ENCODE results near the gene FOXL3.
"Not testable (repeated sequence)": the region's sequence is repeated elsewhere in the genome, so short reads cannot be mapped to it uniquely, and the experiment has no call there.

Gene FOXL3

GRCh38 chr7:295155-296154 is 5.5 kb downstream of the FOXL3 start:
- Histone ChIP-seq H3K27ac (ENCODE audit: insufficient read depth, low read length, poor library complexity, severe bottlenecking) (no peak overlapping the region), H3K27me3 (replicated peaks; ENCODE audit: control insufficient read depth, insufficient read depth, low read length, poor library complexity, severe bottlenecking) (peaks cover 12% of the 10 kb centered on the region), H3K36me3 (ENCODE audit: control insufficient read depth, insufficient read depth, low read length) (no peaks in the 10 kb centered on the region), H3K9me3 (ENCODE audit: control insufficient read depth, low read length) (no peaks in the 10 kb centered on the region), H3K4me3 (ENCODE audit: insufficient read depth, low read depth, low read length, poor library complexity, severe bottlenecking) (no peak overlapping the region), H3K4me1 (ENCODE audit: control insufficient read depth, insufficient read depth, low read length, poor library complexity, severe bottlenecking) (no peaks in the 10 kb centered on the region)
- DNase-seq = no peak

DNA sequence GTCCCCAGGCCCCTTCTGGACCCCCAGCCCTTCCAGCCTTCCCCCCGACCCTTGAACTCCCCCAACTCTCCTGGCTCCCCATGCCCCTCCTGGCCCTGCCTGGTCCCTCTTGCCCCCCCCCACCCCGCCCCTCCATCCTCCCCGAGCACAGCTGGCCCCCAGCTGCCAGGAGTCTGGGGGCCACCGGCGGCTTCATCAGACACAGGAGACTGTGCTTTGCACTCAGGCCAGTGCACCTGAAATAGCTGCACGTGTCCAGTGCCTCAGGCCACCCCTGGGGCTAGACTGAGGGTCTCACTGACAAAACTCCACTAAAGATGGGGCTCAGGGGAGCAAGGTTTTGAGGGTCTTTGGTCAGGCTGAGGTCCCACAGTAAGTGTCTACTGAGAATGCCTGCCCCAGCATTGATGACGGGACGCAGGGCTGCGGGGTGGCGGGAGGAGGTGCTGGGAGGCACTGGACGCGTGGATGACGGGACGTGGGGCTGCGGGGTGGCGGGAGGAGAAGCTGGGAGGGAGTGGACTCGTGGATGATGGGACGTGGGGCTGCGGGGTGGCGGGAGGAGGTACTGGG is 6.5 kb downstream of the FOXL3 start:
- Histone ChIP-seq H3K4me3 (ENCODE audit: insufficient read depth, low read depth, low read length, poor library complexity, severe bottlenecking) (no peak overlapping the region), H3K9me3 (ENCODE audit: control insufficient read depth, low read length) (no peaks in the 10 kb centered on the region), H3K4me1 (ENCODE audit: control insufficient read depth, insufficient read depth, low read length, poor library complexity, severe bottlenecking) (no peaks in the 10 kb centered on the region), H3K27me3 (replicated peaks; ENCODE audit: control insufficient read depth, insufficient read depth, low read length, poor library complexity, severe bottlenecking) (peaks cover 5% of the 10 kb centered on the region), H3K27ac (ENCODE audit: insufficient read depth, low read length, poor library complexity, severe bottlenecking) (no peak overlapping the region), H3K36me3 (ENCODE audit: control insufficient read depth, insufficient read depth, low read length) (no peaks in the 10 kb centered on the region)
- no peak for DNase-seq

- not testable (repeated sequence) for DNase-seq; H3K9me3 ChIP-seq (ENCODE audit: control insufficient read depth, low read length); H3K4me3 ChIP-seq (ENCODE audit: insufficient read depth, low read depth, low read length, poor library complexity, severe bottlenecking); H3K36me3 ChIP-seq (ENCODE audit: control insufficient read depth, insufficient read depth, low read length); H3K4me1 ChIP-seq (ENCODE audit: control insufficient read depth, insufficient read depth, low read length, poor library complexity, severe bottlenecking); H3K27me3 ChIP-seq (replicated peaks; ENCODE audit: control insufficient read depth, insufficient read depth, low read length, poor library complexity, severe bottlenecking); H3K27ac ChIP-seq (ENCODE audit: insufficient read depth, low read length, poor library complexity, severe bottlenecking)
Observed at GRCh38 chr7:297141-297540, 7.2 kb downstream of the FOXL3 start.

- Histone ChIP-seq H3K36me3 (ENCODE audit: control insufficient read depth, insufficient read depth, low read length) (no peaks in the 10 kb centered on the region), H3K4me3 (ENCODE audit: insufficient read depth, low read depth, low read length, poor library complexity, severe bottlenecking) (no peak overlapping the region), H3K27ac (ENCODE audit: insufficient read depth, low read length, poor library complexity, severe bottlenecking) (no peak overlapping the region), H3K27me3 (replicated peaks; ENCODE audit: control insufficient read depth, insufficient read depth, low read length, poor library complexity, severe bottlenecking) (no peaks in the 10 kb centered on the region), H3K4me1 (ENCODE audit: control insufficient read depth, insufficient read depth, low read length, poor library complexity, severe bottlenecking) (no peaks in the 10 kb centered on the region), H3K9me3 (ENCODE audit: control insufficient read depth, low read length) (no peaks in the 10 kb centered on the region)
- DNase-seq = no peak
Observed at GRCh38 chr7:297611-298374, 7.8 kb downstream of the FOXL3 start.

- no peak overlapping the region for H3K4me3 ChIP-seq (ENCODE audit: insufficient read depth, low read depth, low read length, poor library complexity, severe bottlenecking)
- no peaks in the 10 kb centered on the region for H3K27me3 ChIP-seq (replicated peaks; ENCODE audit: control insufficient read depth, insufficient read depth, low read length, poor library complexity, severe bottlenecking)
- no peak for DNase-seq
- H3K36me3 ChIP-seq (ENCODE audit: control insufficient read depth, insufficient read depth, low read length) = no peaks in the 10 kb centered on the region
- no peaks in the 10 kb centered on the region for H3K4me1 ChIP-seq (ENCODE audit: control insufficient read depth, insufficient read depth, low read length, poor library complexity, severe bottlenecking)
- H3K27ac ChIP-seq (ENCODE audit: insufficient read depth, low read length, poor library complexity, severe bottlenecking) = no peak overlapping the region
- no peaks in the 10 kb centered on the region for H3K9me3 ChIP-seq (ENCODE audit: control insufficient read depth, low read length)
Observed at GRCh38 chr7:298375-298702, 8.4 kb downstream of the FOXL3 start.

DNA sequence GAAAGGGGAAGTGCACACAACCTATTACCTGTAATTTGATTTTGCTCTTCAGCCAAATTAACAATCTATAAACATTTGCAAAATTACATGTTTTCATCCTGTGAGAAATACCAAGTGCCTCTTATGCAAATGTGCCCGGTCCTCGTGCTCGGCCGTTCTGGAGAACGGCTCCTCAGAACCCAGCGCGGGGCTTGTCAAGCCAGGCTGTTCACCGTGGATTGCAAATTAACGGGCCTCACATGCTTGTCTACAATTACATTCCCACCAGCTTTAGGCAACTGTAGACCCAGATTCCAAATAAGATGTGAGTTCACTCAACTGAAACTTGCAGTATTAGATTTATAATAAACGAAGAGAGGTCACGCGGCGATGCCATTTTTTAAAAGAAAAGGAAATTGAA is 8.8 kb downstream of the FOXL3 start:
- H3K4me1 ChIP-seq (ENCODE audit: control insufficient read depth, insufficient read depth, low read length, poor library complexity, severe bottlenecking) = no peaks in the 10 kb centered on the region
- H3K27me3 ChIP-seq (replicated peaks; ENCODE audit: control insufficient read depth, insufficient read depth, low read length, poor library complexity, severe bottlenecking) = no peaks in the 10 kb centered on the region
- no peak for DNase-seq
- H3K4me3 ChIP-seq (ENCODE audit: insufficient read depth, low read depth, low read length, poor library complexity, severe bottlenecking) = no peak overlapping the region
- H3K27ac ChIP-seq (ENCODE audit: insufficient read depth, low read length, poor library complexity, severe bottlenecking) = no peak overlapping the region
- no peaks in the 10 kb centered on the region for H3K36me3 ChIP-seq (ENCODE audit: control insufficient read depth, insufficient read depth, low read length)
- H3K9me3 ChIP-seq (ENCODE audit: control insufficient read depth, low read length) = no peaks in the 10 kb centered on the region

GRCh38 chr7:299169-299568 is 9.2 kb downstream of the FOXL3 start:
- Histone ChIP-seq H3K4me1 (ENCODE audit: control insufficient read depth, insufficient read depth, low read length, poor library complexity, severe bottlenecking) (no peaks in the 10 kb centered on the region), H3K27me3 (replicated peaks; ENCODE audit: control insufficient read depth, insufficient read depth, low read length, poor library complexity, severe bottlenecking) (no peaks in the 10 kb centered on the region), H3K36me3 (ENCODE audit: control insufficient read depth, insufficient read depth, low read length) (no peaks in the 10 kb centered on the region), H3K4me3 (ENCODE audit: insufficient read depth, low read depth, low read length, poor library complexity, severe bottlenecking) (no peak overlapping the region), H3K9me3 (ENCODE audit: control insufficient read depth, low read length) (no peaks in the 10 kb centered on the region), H3K27ac (ENCODE audit: insufficient read depth, low read length, poor library complexity, severe bottlenecking) (no peak overlapping the region)
- no peak for DNase-seq

DNA sequence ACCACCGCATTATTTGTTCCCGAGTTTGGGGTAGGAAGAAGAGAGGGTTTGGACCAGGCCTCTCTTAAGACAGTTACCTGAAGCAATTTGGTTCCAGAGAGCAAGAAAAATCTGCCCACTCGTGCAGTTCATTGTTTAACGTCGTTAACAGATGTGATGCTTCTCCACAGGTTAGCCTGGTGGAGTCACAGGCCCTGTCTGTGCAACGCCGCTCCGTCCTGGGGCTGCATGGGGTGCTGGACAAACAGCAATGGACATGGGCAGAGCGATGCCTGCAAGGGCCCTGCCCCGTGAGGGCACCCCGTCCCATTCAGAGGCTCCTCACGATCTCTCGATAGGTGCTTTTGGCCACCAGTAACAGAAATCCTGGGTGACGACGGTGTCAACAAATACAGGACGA is 9.7 kb downstream of the FOXL3 start:
- no peak for DNase-seq
- no peak overlapping the region for H3K27ac ChIP-seq (ENCODE audit: insufficient read depth, low read length, poor library complexity, severe bottlenecking)
- H3K27me3 ChIP-seq (replicated peaks; ENCODE audit: control insufficient read depth, insufficient read depth, low read length, poor library complexity, severe bottlenecking) = no peaks in the 10 kb centered on the region
- H3K4me3 ChIP-seq (ENCODE audit: insufficient read depth, low read depth, low read length, poor library complexity, severe bottlenecking) = no peak overlapping the region
- no peaks in the 10 kb centered on the region for H3K9me3 ChIP-seq (ENCODE audit: control insufficient read depth, low read length)
- no peaks in the 10 kb centered on the region for H3K4me1 ChIP-seq (ENCODE audit: control insufficient read depth, insufficient read depth, low read length, poor library complexity, severe bottlenecking)
- H3K36me3 ChIP-seq (ENCODE audit: control insufficient read depth, insufficient read depth, low read length) = no peaks in the 10 kb centered on the region

DNA sequence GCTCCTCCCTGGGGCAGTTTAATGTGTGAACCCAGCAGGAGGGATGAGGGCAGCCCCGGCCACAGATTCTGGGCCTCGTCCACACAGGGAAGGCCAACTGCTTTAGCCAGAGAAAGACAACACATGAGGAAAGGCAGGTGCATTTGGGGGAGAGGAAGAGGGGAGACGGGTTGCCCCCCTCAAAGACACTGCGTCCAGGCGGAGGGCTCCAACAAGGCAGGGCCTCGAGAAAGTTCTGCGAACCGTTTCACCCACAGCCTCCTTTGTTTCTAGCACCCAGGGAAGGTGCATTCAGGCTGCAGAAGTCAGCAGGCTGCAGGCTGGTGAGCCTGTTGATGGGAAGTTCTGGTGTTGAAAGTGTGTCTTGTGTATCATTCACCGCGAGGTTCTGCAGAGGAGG is 10.1 kb downstream of the FOXL3 start:
- no peak overlapping the region for H3K27ac ChIP-seq (ENCODE audit: insufficient read depth, low read length, poor library complexity, severe bottlenecking)
- H3K36me3 ChIP-seq (ENCODE audit: control insufficient read depth, insufficient read depth, low read length) = no peaks in the 10 kb centered on the region
- H3K9me3 ChIP-seq (ENCODE audit: control insufficient read depth, low read length) = no peaks in the 10 kb centered on the region
- H3K27me3 ChIP-seq (replicated peaks; ENCODE audit: control insufficient read depth, insufficient read depth, low read length, poor library complexity, severe bottlenecking) = no peaks in the 10 kb centered on the region
- H3K4me3 ChIP-seq (ENCODE audit: insufficient read depth, low read depth, low read length, poor library complexity, severe bottlenecking) = no peak overlapping the region
- no peak for DNase-seq
- H3K4me1 ChIP-seq (ENCODE audit: control insufficient read depth, insufficient read depth, low read length, poor library complexity, severe bottlenecking) = no peaks in the 10 kb centered on the region

Measured in effector memory CD4-positive, alpha-beta T cell (primary cell).